ENCODE results near the gene CDKN1C.

Gene CDKN1C

GRCh38 chr11:2835751-2836150 is 49.8 kb downstream of the CDKN1C start:
- no peak overlapping the region for H3K4me3 ChIP-seq (ENCODE audit: low read length)
- H3K27me3 ChIP-seq (replicated peaks; ENCODE audit: insufficient read depth, low read length): no peaks in the 10 kb centered on the region
- no peaks in the 10 kb centered on the region for H3F3A ChIP-seq (ENCODE audit: insufficient read depth, low read length)
- no peak overlapping the region for H3K27ac ChIP-seq (ENCODE audit: low read length)
- no peaks in the 10 kb centered on the region for H3K9me3 ChIP-seq (replicated peaks; ENCODE audit: insufficient read depth, low read length)
- no peaks in the 10 kb centered on the region for H3K9me2 ChIP-seq (replicated peaks; ENCODE audit: insufficient read depth, low read length)
- H3K4me1 ChIP-seq (ENCODE audit: low read length): no peaks in the 10 kb centered on the region
- no peaks in the 10 kb centered on the region for H3K79me2 ChIP-seq (ENCODE audit: low read length)
- H3K36me3 ChIP-seq (replicated peaks; ENCODE audit: insufficient read depth, low read length): no peaks in the 10 kb centered on the region
- H3K9ac ChIP-seq (ENCODE audit: low read length): no peak overlapping the region
- H3K4me2 ChIP-seq (ENCODE audit: low read depth, low read length): no peak overlapping the region
- no peak for TF ChIP-seq CTCF (IDR thresholded peaks at IDR 0.05; ENCODE audit: low read length)
- no peak for TF ChIP-seq EZH2phosphoT487 (IDR thresholded peaks at IDR 0.05; ENCODE audit: low read length)
- no peak overlapping the region for H2AFZ ChIP-seq (ENCODE audit: low read length)
- no peaks in the 10 kb centered on the region for H4K20me1 ChIP-seq (ENCODE audit: insufficient read depth, low read length)
- DNase-seq: no peak

- H3K4me1 ChIP-seq (ENCODE audit: low read length): no peaks in the 10 kb centered on the region
- H3K27ac ChIP-seq (ENCODE audit: low read length): no peak overlapping the region
- H3K9me2 ChIP-seq (replicated peaks; ENCODE audit: insufficient read depth, low read length): no peaks in the 10 kb centered on the region
- H2AFZ ChIP-seq (ENCODE audit: low read length): no peak overlapping the region
- no peak overlapping the region for H3K4me3 ChIP-seq (ENCODE audit: low read length)
- H3F3A ChIP-seq (ENCODE audit: insufficient read depth, low read length): no peaks in the 10 kb centered on the region
- no peak overlapping the region for H3K9ac ChIP-seq (ENCODE audit: low read length)
- TF ChIP-seq EZH2phosphoT487 (IDR thresholded peaks at IDR 0.05; ENCODE audit: low read length): no peak
- TF ChIP-seq EZH2 (optimal IDR thresholded peaks at IDR 0.05; ENCODE audit: low read depth, low read length): no peak
- TF ChIP-seq CTCF (IDR thresholded peaks at IDR 0.05; ENCODE audit: low read length): no peak
- H3K27me3 ChIP-seq (replicated peaks; ENCODE audit: insufficient read depth, low read length): no peaks in the 10 kb centered on the region
- DNase-seq: no peak
- H3K36me3 ChIP-seq (replicated peaks; ENCODE audit: insufficient read depth, low read length): no peaks in the 10 kb centered on the region
- no peaks in the 10 kb centered on the region for H3K9me3 ChIP-seq (replicated peaks; ENCODE audit: insufficient read depth, low read length)
- H3K4me2 ChIP-seq (ENCODE audit: low read depth, low read length): no peak overlapping the region
- H3K79me2 ChIP-seq (ENCODE audit: low read length): no peaks in the 10 kb centered on the region
- H4K20me1 ChIP-seq (ENCODE audit: insufficient read depth, low read length): no peaks in the 10 kb centered on the region
Observed at GRCh38 chr11:2835296-2835695, 50.3 kb downstream of the CDKN1C start.

GRCh38 chr11:2834503-2835273 is 50.9 kb downstream of the CDKN1C start:
- H3F3A ChIP-seq (ENCODE audit: insufficient read depth, low read length): no peaks in the 10 kb centered on the region
- no peaks in the 10 kb centered on the region for H3K9me2 ChIP-seq (replicated peaks; ENCODE audit: insufficient read depth, low read length)
- H3K27me3 ChIP-seq (replicated peaks; ENCODE audit: insufficient read depth, low read length): no peaks in the 10 kb centered on the region
- no peak overlapping the region for H3K4me3 ChIP-seq (ENCODE audit: low read length)
- no peak for DNase-seq
- H3K4me1 ChIP-seq (ENCODE audit: low read length): no peaks in the 10 kb centered on the region
- H3K9ac ChIP-seq (ENCODE audit: low read length): no peak overlapping the region
- no peak overlapping the region for H3K27ac ChIP-seq (ENCODE audit: low read length)
- no peaks in the 10 kb centered on the region for H3K36me3 ChIP-seq (replicated peaks; ENCODE audit: insufficient read depth, low read length)
- TF ChIP-seq CTCF (IDR thresholded peaks at IDR 0.05; ENCODE audit: low read length): no peak
- H2AFZ ChIP-seq (ENCODE audit: low read length): no peak overlapping the region
- H3K4me2 ChIP-seq (ENCODE audit: low read depth, low read length): no peak overlapping the region
- no peaks in the 10 kb centered on the region for H3K9me3 ChIP-seq (replicated peaks; ENCODE audit: insufficient read depth, low read length)
- no peaks in the 10 kb centered on the region for H3K79me2 ChIP-seq (ENCODE audit: low read length)
- no peaks in the 10 kb centered on the region for H4K20me1 ChIP-seq (ENCODE audit: insufficient read depth, low read length)

Data from MM.1S (cell line).